Vagina (tissue), 2 donors: ENCODE results near the gene ST7. TPM values are rescaled to one million over a fixed set of nuclear protein-coding genes. Genes with fewer than 3 reads are reported as not detected.
"Not testable (repeated sequence)": the region's sequence is repeated elsewhere in the genome, so short reads cannot be mapped to it uniquely, and the experiment has no call there.

ENCODE experiments used
- DNase-seq, 2 donors: peaks; one replicate each; pipeline ENCODE4 v3.0.0-alpha.2; 2017; ENCODE audit errors: extremely low spot score in 2 of 2
- H3K27ac ChIP-seq: fragments of 200-600 bp; sonication (generic); one replicate; pipeline ENCODE4 v1.5.1; 2019
- H3K27me3 ChIP-seq: fragments of 200-600 bp; sonication (generic); one replicate; pipeline ENCODE4 v1.5.1; 2019
- H3K36me3 ChIP-seq, 2 donors: fragments of 200-600 bp; sonication (generic); one replicate each; pipeline ENCODE4 v1.5.1; 2017 to 2019
- H3K4me1 ChIP-seq: fragments of 200-600 bp; sonication (generic); one replicate; pipeline ENCODE4 v1.5.1; 2019
- H3K4me3 ChIP-seq, 2 donors: fragments of 200-600 bp; sonication (generic); 1 replicate in 1 of 2; 2 replicates in 1 of 2; pipeline ENCODE4 v1.5.1; 2016 to 2019
- H3K9me3 ChIP-seq: fragments of 200-600 bp; sonication (generic); one replicate; pipeline ENCODE4 v1.5.1; 2019
- CTCF ChIP-seq, 3 experiments: fragments of 450-650 bp in 2 of 3; fragments of 200-600 bp in 1 of 3; sonication (generic) in 1 of 3; IDR thresholded peaks; one replicate each; pipeline ENCODE4 v1.5.1; 2017 to 2019; ENCODE audit warnings: antibody characterized with exemption in 3 of 3, mild to moderate bottlenecking in 2 of 3, moderate library complexity in 2 of 3
- POLR2A ChIP-seq, 2 donors: fragments of 450-650 bp; IDR thresholded peaks; one replicate each; pipeline ENCODE4 v1.6.1; 2017; ENCODE audit warnings: antibody characterized with exemption in 2 of 2, mild to moderate bottlenecking in 2 of 2, moderate library complexity in 2 of 2
- POLR2AphosphoS5 ChIP-seq, 2 donors: sonication (generic); formaldehyde crosslinking; IDR thresholded peaks; one replicate each; pipeline ENCODE4 v1.9.0; 2017; ENCODE audit warnings: antibody characterized with exemption in 2 of 2, mild to moderate bottlenecking in 2 of 2, low read depth in 1 of 2; ENCODE audit not compliant: insufficient read depth in 1 of 2
- intact Hi-C: fragments of 100-400 bp; cut with DNase I; formaldehyde crosslinking; loops from one replicate; pipeline ENCODE4 v1.15.1; 2023
- total RNA-seq: library from RNA; depleted of rRNA; stranded (reverse); fragments of >200 nt; gene quantifications from one replicate; pipeline ENCODE4 v1.2.3, GENCODE V29; 2016

ST7 gene
- total RNA-seq, 1 donor from 2014 or later = 15.2 TPM

GRCh38 chr7:117238472-117238871 lies 285.2 kb downstream of the ST7 start:
- no peaks in the 10 kb centered on the region for H3K4me1 ChIP-seq
- DNase-seq = peak in 1 of 2 donors; percentile 16
- no peaks in the 10 kb centered on the region for H3K27me3 ChIP-seq

GRCh38 chr7:117238937-117239336 lies 285.6 kb downstream of the ST7 start:
- intact Hi-C loops = no loop called here
- Histone ChIP-seq H3K4me1 (no peaks in the 10 kb centered on the region), H3K27ac (no peak overlapping the region), H3K4me3 (no peak overlapping the region), H3K9me3 (no peaks in the 10 kb centered on the region), H3K27me3 (no peaks in the 10 kb centered on the region), H3K36me3 (no peaks in the 10 kb centered on the region)
- peak in 1 of 2 donors; percentile 60 for DNase-seq
- TF ChIP-seq POLR2A (IDR thresholded peaks at IDR 0.05) (no peak), POLR2AphosphoS5 (IDR thresholded peaks at IDR 0.05; ENCODE audit: insufficient read depth in 1 of 2, low read depth in 1 of 2) (no peak), CTCF (IDR thresholded peaks at IDR 0.05) (no peak)

More at GRCh38 chr7:117238472-117238871, 285.2 kb downstream of the ST7 start:
- intact Hi-C loops = no loop called here
- no peak overlapping the region for H3K4me3 ChIP-seq
- TF ChIP-seq POLR2AphosphoS5 (IDR thresholded peaks at IDR 0.05; ENCODE audit: insufficient read depth in 1 of 2, low read depth in 1 of 2) (no peak), CTCF (IDR thresholded peaks at IDR 0.05) (no peak), POLR2A (IDR thresholded peaks at IDR 0.05) (no peak)
- H3K36me3 ChIP-seq = no peaks in the 10 kb centered on the region
- no peaks in the 10 kb centered on the region for H3K9me3 ChIP-seq
- H3K27ac ChIP-seq = no peak overlapping the region

- Histone ChIP-seq H3K27ac (no peak overlapping the region), H3K4me1 (no peaks in the 10 kb centered on the region), H3K36me3 (no peaks in the 10 kb centered on the region), H3K9me3 (no peaks in the 10 kb centered on the region), H3K27me3 (no peaks in the 10 kb centered on the region), H3K4me3 (no peak overlapping the region)
- DNase-seq = no peak
- intact Hi-C loops = no loop called here
- no peak for TF ChIP-seq POLR2A (IDR thresholded peaks at IDR 0.05)
- TF ChIP-seq POLR2AphosphoS5 (IDR thresholded peaks at IDR 0.05; ENCODE audit: insufficient read depth in 1 of 2, low read depth in 1 of 2) = no peak
- TF ChIP-seq CTCF (IDR thresholded peaks at IDR 0.05) = no peak
Measured at GRCh38 chr7:117241088-117241487, 287.8 kb downstream of the ST7 start.

GRCh38 chr7:117243390-117243789 lies 290.1 kb downstream of the ST7 start:
- no peak for DNase-seq
- TF ChIP-seq CTCF (IDR thresholded peaks at IDR 0.05) = no peak
- TF ChIP-seq POLR2A (IDR thresholded peaks at IDR 0.05) = no peak
- TF ChIP-seq POLR2AphosphoS5 (IDR thresholded peaks at IDR 0.05; ENCODE audit: insufficient read depth in 1 of 2, low read depth in 1 of 2) = no peak
- no peaks in the 10 kb centered on the region for H3K9me3 ChIP-seq

GRCh38 chr7:117245703-117246102 lies 292.4 kb downstream of the ST7 start:
- H3K27me3 ChIP-seq, H3K36me3 ChIP-seq, DNase-seq, H3K4me1 ChIP-seq, H3K27ac ChIP-seq, H3K4me3 ChIP-seq, H3K9me3 ChIP-seq, intact Hi-C loops: not testable (repeated sequence)

More at GRCh38 chr7:117243390-117243789, 290.1 kb downstream of the ST7 start:
- Histone ChIP-seq H3K36me3 (no peaks in the 10 kb centered on the region), H3K4me1 (no peaks in the 10 kb centered on the region), H3K4me3 (no peak overlapping the region), H3K27ac (no peak overlapping the region), H3K27me3 (no peaks in the 10 kb centered on the region)
- intact Hi-C loops = no loop called here

GRCh38 chr7:117247809-117248208 lies 294.5 kb downstream of the ST7 start:
- H3K9me3 ChIP-seq = no peaks in the 10 kb centered on the region
- no peaks in the 10 kb centered on the region for H3K36me3 ChIP-seq
- no peaks in the 10 kb centered on the region for H3K27me3 ChIP-seq
- H3K4me3 ChIP-seq = no peak overlapping the region
- TF ChIP-seq POLR2A (IDR thresholded peaks at IDR 0.05) (no peak), POLR2AphosphoS5 (IDR thresholded peaks at IDR 0.05; ENCODE audit: insufficient read depth in 1 of 2, low read depth in 1 of 2) (no peak), CTCF (IDR thresholded peaks at IDR 0.05) (no peak)
- no peak overlapping the region for H3K27ac ChIP-seq
- no peaks in the 10 kb centered on the region for H3K4me1 ChIP-seq
- DNase-seq = no peak
- intact Hi-C loops = no loop called here
